ENCODE measurements around the gene RGS10. TPM values are rescaled to one million over a fixed set of nuclear protein-coding genes. Genes with fewer than 3 reads are reported as not detected.

Gene RGS10
- total RNA-seq, 1 donor from 2014 or later, result 30.0 TPM

DNA sequence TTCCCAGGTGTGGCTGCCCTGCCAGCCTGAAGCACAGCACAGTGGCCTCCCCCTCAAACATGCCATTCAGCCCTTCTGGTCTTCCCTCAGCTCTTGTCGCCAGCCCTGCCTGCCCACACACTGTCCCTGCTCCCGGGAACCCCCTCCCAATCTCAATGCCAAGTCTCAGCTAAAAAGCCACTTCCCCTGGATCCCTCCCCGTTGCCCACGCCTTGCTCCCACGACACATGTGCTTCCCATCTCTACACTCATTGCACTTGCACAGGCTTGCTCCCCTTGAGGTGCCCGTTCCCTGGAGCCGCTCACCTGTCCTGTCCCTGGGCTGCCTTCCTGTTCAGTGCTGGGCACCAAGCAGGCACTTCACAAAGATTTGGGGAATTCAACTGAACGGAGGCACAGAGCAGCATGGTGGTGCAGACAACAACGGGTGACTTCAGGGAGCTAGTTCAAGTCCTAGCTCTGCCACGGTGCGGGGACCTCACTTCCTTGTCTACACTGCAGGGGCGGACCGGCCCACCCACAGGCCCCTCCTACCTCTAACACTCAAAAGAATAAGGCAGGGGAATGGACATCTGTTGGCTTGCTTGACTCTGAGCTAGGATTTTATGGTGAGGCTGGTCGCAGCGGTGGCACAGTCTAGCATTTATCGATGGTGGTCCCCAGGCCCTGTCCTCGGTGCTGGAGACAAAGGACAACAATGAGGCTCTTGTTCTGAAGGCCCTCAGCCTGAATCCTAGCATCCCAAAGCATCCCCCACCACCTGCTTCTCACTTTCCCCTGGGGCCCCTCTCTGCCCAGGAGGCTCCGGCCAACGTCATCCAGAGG lies 18.4 kb downstream of the RGS10 start:
- no peak for ATAC-seq
- intact Hi-C loops (cut with DNase I), result no loop called here
- DNase-seq (ENCODE audit: low spot score), result no peak

DNA sequence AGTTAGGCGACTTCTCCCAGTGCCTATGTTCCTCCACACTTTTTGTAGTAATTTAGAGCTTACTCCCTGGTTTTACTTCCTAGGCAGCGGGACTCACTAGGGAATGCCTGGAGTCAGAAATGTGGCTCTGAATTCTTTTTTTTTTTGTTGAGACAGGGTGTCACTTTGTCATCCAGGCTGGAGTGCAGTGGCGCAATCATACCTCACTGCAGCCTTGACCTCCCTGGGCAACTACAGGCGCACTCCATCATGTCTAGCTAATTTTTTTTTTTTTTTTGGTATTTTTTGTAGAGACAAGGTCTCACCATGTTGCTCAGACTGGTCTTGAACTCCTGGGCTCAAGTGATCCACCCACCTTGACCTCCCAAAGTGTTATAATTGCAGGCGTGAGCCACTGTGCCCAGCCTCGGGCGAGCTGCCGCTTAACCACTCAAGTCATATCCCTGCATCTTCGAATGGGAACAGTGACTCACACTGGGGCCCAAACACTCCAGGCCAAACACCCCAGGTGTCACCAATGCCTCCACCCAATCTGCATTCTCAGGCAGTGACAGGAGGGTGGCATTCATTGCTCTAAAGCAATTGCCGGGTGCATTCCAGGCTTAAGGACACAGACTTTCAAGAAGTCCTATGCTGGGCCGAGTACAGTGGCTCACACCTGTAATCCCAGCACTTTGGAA lies 19.6 kb downstream of the RGS10 start:
- intact Hi-C loops (cut with DNase I), result no loop called here
- DNase-seq (ENCODE audit: low spot score), result no peak
- no peak for ATAC-seq

DNA sequence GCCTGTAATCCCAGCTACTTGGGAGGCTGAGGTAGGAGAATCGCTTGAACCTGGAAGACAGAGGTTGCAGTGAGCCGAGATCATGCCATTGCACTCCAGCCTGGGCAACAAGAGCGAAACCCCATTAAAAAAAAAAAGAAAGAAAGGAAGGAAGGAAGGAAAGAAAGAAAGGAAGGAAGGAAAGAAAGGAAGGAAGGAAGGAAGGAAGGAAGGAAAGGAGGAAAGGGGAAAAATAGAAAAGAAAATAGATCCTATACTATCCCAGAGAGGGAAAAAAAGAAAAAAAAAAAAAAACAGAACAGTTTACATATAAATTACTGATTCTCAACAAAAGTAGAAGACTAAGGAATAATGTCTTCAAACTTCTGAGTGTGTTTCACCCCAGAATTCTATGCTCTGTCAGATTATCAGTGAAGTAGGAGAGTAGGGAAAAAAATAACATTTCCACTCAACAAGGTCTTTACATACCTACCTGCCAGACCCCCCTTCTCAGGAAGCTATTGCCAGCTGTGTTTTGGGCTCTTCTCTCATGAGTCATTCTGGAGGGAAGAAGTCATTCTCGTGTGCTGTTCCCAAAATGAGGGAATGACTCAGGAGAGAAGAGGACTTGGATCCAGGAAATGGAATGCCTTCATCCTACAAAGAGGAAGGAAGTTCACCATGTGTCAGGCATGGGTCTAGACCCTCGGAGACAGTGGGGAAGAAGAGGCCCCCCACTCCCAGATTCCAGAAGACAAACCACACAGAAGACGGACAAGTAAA lies 20.9 kb downstream of the RGS10 start:
- ATAC-seq (no peak), DNase-seq (ENCODE audit: low spot score) (no peak)
- intact Hi-C loops (cut with DNase I), result no loop called here

- no peak for ATAC-seq
- intact Hi-C loops (cut with DNase I), result no loop called here
- DNase-seq (ENCODE audit: low spot score), result no peak
Measured at GRCh38 chr10:119520283-119520682, 22.2 kb downstream of the RGS10 start.

DNA sequence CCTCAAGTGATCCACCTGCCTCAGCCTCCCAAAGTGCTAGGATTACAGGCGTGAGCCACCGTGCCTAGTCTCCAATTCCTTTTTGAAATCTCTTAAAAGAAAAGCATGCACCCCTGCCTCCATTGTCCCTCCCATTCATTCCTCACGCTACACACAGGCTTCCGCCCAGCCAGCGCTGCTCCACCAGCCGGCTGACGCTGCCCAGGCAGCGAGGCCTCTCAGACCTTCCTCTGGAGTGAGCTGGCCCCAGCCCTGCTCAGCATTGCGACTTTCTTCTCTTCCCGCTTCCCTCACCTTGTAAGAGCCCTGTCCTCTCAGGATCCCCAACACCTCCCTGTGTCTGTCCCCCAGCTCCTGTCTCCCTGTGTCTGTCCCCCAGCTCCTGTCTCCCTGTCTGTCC lies 23.6 kb downstream of the RGS10 start:
- intact Hi-C loops (cut with DNase I), result no loop called here
- no peak for ATAC-seq
- DNase-seq (ENCODE audit: low spot score), result no peak

DNA sequence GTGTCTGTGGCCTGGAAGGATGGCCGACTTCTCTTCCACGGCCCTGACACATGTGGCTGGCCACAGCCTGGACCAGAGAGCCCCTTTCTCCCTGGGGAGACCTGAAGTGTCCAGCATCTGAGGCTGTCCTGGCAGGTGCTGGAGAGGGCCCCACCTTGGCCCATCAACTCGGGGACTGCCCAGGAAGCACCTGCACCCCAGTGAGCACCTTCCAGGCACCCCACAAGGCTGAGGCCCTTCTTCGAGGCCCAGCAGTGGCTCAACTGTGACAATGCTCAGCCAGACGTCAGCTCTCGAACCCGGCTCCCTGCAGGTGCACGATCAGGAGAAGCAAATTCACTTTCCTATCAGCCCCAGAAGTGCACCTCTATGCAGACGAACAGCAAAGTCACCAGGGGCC lies 24.3 kb downstream of the RGS10 start:
- DNase-seq (ENCODE audit: low spot score) (no peak), ATAC-seq (no peak)
- intact Hi-C loops (cut with DNase I), result no loop called here

DNA sequence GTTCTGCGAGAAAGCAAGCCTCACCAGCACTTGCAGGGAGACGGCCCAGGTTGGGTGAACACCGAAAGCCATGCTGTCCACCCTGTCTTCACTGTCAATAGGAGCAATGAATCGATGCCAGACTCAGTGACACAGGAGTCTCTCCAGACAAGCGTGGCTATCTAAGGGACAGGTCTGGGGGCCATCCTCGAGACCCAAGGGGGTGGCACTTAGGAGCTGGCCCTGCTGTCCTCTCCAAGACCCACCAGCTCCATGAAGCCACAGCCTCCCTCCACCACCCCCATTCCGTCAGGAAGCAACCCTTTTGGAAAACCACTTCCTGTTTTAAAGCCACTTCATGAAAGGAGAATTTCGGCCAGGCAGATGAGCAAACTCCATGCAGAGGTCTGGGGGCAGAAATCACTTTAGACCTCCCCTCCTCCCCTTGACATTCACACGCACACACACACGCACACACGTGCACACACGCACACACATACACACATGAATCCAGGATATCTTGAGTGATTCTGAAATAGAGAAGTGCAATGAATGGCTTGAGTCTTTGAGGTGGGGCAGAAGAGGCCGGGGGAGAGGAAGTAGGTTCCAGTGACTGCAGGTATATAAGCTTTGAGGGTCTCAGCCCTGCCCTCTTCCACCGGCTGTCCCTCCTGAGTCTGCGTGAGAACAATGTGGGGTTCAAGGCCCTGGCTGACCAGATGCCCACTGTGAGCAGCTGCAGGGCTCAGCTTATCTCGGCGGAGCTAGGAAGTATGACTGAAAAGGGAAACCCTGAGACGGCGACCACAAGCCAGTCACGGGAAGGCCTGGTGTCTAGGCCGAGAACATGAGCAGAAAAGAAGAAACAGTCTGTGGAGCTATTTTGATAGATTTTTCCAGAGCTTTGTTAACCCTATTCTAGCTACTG lies 25.0 kb downstream of the RGS10 start:
- no peak for DNase-seq (ENCODE audit: low spot score)
- ATAC-seq, result peak; percentile 63
- intact Hi-C loops (cut with DNase I), result no loop called here

DNA sequence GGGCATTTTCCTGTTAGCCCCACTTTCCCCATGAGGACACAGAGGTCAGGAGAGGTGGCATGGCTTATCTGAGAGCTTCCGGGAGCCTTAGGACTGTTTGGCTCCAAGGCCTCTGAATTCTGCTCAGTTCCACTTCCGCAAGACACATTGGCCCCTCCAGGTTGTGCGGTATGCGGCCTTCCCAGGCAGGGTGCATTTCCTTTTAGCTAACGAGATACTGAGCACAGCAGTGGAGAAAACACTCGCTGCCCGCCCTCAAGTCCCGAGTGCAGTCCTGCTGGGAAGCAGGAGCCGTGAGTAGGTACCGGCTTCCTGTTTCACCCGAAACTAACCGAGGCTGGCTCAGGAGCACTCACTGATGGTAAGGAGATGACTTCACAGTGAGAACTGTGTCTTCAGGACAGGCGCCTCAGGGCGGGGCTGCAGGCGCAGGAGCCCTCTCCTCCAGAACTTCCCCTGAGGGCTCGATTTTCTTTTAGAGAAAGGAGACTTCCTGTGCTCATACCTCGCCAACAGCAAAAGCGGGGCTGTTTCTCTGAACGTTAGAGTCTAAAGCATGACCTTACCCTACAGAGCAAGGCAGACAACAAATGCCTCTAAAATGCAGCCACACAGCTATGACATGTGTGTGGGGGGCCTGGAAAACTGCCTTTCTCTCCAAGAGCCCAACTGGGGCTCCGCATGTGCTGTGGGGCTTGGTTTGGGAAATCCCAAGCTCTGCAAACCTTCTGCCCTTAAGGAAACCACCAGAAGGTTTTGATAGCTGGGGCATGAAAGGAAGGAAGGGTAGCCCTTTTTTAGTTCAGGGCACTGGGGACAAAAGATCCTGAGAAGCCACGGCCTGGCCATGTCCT lies 25.9 kb downstream of the RGS10 start:
- ATAC-seq, result peak; percentile 63
- DNase-seq (ENCODE audit: low spot score), result no peak

GRCh38 chr10:119515511-119516045 lies 26.9 kb downstream of the RGS10 start:
- intact Hi-C loops (cut with DNase I), result no loop called here
- no peak for DNase-seq (ENCODE audit: low spot score)
- no peak for ATAC-seq

More for the DNA sequence above, 25.9 kb downstream of the RGS10 start:
- intact Hi-C loops (cut with DNase I), result no loop called here

- ATAC-seq, result no peak
- intact Hi-C loops (cut with DNase I), result no loop called here
- DNase-seq (ENCODE audit: low spot score), result no peak
Measured at GRCh38 chr10:119514819-119515218, 27.7 kb downstream of the RGS10 start.

- ATAC-seq (no peak), DNase-seq (ENCODE audit: low spot score) (no peak)
- intact Hi-C loops (cut with DNase I), result no loop called here
Measured at GRCh38 chr10:119511828-119512515, 30.5 kb downstream of the RGS10 start.

DNA sequence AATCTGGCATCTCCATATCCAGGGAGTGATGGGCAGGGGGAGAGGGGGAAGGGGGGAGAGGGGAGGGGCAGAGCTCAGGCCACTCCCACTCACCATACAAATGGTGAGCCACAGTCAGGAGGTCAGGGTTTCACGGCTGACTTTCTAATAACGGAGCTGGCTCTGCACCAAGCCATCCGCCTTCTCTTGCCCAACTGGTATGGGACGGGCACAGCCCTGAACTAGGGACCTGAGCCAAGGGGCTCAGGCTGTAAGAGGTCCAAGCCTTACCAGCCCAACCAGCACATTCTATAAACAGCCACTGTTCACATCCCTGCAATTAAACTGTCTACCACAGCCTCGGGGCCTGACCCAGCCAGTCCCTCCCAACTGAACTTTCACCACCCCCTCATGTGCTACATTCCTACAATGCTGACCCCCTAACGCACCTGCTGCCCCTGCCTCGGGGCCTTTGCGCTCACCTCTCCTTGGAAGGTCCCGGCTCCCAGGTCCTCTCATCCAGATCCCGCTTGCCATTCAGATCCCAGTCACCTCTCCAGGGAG lies 32.5 kb downstream of the RGS10 start:
- intact Hi-C loops (cut with DNase I), result no loop called here
- ATAC-seq, result no peak

DNA sequence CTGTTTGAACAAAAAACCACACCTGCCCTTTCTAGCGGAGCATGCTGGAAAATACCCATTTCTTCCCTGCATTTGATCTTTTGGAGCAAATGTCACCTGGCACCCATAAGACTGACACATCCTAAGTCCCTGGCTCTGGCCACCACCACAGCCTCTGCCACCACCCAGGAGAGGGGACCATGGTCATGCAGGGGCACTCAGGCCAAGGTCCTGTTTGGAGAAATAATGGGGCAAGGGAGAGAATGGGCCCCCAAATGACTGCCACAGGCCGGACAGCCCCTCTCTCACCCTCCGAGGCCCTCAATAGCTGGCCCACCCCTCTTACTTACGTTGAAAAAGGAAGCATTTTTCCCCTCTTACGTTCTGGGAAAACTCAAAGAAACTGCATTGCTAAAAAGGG lies 35.4 kb downstream of the RGS10 start:
- DNase-seq (ENCODE audit: low spot score) (no peak), ATAC-seq (no peak)
- intact Hi-C loops (cut with DNase I), result no loop called here

More for the DNA sequence above, 32.5 kb downstream of the RGS10 start:
- no peak for DNase-seq (ENCODE audit: low spot score)

DNA sequence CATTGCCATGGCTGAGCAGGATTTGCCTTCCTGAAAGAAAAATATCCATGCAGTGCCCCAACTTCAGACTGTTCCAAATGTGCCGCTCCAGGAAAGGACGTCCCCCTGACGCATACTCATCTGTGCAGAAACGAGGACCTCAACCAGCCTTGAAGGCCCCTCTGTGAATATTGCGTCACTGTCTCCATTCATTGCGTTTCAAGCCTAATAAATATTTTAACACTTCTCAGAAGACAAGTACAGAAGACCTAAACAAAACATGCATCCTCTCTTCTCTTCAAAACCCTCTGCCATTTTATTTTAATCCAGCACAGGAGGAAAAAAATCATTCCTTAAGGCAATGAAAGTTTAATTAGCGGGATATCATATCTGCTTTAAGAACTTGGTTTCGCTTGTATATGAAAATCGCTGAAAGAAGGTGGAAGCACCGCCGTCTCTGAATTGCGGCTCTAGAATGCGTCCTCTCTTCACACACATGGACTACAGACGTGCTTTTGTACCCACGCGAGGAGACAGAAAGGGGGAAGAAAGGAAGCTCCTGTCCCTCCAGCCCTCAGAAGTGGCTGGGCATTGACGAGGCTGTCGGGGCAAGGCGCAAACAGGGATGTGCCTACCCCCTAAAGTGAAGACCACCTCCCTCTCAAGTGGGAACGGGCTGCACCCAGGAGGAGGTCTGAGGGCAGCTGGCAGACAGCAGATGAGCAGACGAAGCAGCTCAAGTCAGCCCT lies 36.8 kb downstream of the RGS10 start:
- DNase-seq (ENCODE audit: low spot score) (no peak), ATAC-seq (no peak)
- intact Hi-C loops (cut with DNase I), result no loop called here

- intact Hi-C loops (cut with DNase I), result no loop called here
- ATAC-seq (peak; percentile 78), DNase-seq (ENCODE audit: low spot score) (no peak)
Measured at GRCh38 chr10:119505131-119505551, 37.4 kb downstream of the RGS10 start.

- intact Hi-C loops (cut with DNase I), result no loop called here
- ATAC-seq (no peak), DNase-seq (ENCODE audit: low spot score) (no peak)
Measured at GRCh38 chr10:119504651-119505050, 37.9 kb downstream of the RGS10 start.
